Ascending aorta (tissue), 2 donors: ENCODE results near the gene ZNF385C. TPM values are rescaled to one million over a fixed set of nuclear protein-coding genes. Genes with fewer than 3 reads are reported as not detected.

Experiments
- DNase-seq, 2 donors: peaks; one replicate each; pipeline ENCODE4 v3.0.0-alpha.2; 2019; ENCODE audit warnings: low spot score in 2 of 2
- H3K27ac ChIP-seq, 2 donors: fragments of 200-600 bp; sonication (generic); one replicate each; pipeline ENCODE4 v1.5.1; 2016 to 2017; ENCODE audit warnings: mild to moderate bottlenecking in 1 of 2
- H3K27me3 ChIP-seq: fragments of 200-600 bp; sonication (generic); one replicate; pipeline ENCODE4 v1.5.1; 2017
- H3K36me3 ChIP-seq, 2 donors: fragments of 200-600 bp; sonication (generic); one replicate each; pipeline ENCODE4 v1.5.1; 2016
- H3K4me1 ChIP-seq, 2 donors: fragments of 200-600 bp; sonication (generic); one replicate each; pipeline ENCODE4 v1.5.1; 2016 to 2017; ENCODE audit warnings: mild to moderate bottlenecking in 1 of 2
- H3K4me3 ChIP-seq, 2 donors: fragments of 200-600 bp; sonication (generic); one replicate each; pipeline ENCODE4 v1.5.1; 2016 to 2017; ENCODE audit warnings: mild to moderate bottlenecking in 1 of 2
- H3K9me3 ChIP-seq, 2 donors: fragments of 200-600 bp; sonication (generic); one replicate each; pipeline ENCODE4 v1.5.1; 2016
- intact Hi-C: fragments of 100-400 bp; cut with DNase I; formaldehyde crosslinking; loops from one replicate; pipeline ENCODE4 v1.15.1; 2023
- total RNA-seq: library from RNA; depleted of rRNA; stranded (reverse); fragments of >200 nt; gene quantifications from one replicate; pipeline ENCODE4 v1.1.0, GENCODE V29; 2016
- TF ChIP-seq, protein P1 (sequence below), 3 experiments: fragments of 200-600 bp in 2 of 3; fragments of 450-650 bp in 1 of 3; sonication (generic) in 2 of 3; IDR thresholded peaks; one replicate each; pipeline ENCODE4 v1.5.1; 2016 to 2019; ENCODE audit warnings: antibody characterized with exemption in 3 of 3, mild to moderate bottlenecking in 1 of 3, moderate library complexity in 1 of 3

Gene ZNF385C
- total RNA-seq, 1 donor from 2014 or later: not detected

DNA sequence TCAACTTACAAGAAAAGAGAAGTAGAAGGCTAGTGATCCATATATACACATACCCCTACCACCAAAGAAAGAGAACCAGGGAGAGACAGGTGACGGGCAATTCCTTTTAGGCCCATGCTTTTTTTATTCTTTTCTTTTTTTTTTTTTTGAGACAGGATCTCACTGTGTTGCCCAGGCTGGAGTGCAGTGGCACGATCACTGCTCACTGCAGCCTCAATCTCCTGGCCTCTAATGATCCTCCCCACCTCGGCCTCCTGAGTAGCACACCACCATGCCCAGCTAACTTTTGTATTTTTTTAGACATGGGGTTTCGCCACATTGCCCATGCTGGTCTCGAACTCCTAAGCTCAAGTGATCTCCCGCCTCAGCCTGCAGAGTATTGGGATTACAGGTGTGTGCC lies 29.1 kb upstream of the ZNF385C start:
- Histone ChIP-seq H3K4me1 (peaks cover 0 to 4% of the 10 kb centered on the region in 2 donors), H3K36me3 (peaks cover 52 to 61% of the 10 kb centered on the region in 2 donors), H3K27me3 (no peaks in the 10 kb centered on the region), H3K9me3 (no peaks in the 10 kb centered on the region), H3K27ac (no peak overlapping the region), H3K4me3 (no peak overlapping the region)
- no peak for DNase-seq
- intact Hi-C loops: no loop called here
- TF ChIP-seq, protein P1, sequence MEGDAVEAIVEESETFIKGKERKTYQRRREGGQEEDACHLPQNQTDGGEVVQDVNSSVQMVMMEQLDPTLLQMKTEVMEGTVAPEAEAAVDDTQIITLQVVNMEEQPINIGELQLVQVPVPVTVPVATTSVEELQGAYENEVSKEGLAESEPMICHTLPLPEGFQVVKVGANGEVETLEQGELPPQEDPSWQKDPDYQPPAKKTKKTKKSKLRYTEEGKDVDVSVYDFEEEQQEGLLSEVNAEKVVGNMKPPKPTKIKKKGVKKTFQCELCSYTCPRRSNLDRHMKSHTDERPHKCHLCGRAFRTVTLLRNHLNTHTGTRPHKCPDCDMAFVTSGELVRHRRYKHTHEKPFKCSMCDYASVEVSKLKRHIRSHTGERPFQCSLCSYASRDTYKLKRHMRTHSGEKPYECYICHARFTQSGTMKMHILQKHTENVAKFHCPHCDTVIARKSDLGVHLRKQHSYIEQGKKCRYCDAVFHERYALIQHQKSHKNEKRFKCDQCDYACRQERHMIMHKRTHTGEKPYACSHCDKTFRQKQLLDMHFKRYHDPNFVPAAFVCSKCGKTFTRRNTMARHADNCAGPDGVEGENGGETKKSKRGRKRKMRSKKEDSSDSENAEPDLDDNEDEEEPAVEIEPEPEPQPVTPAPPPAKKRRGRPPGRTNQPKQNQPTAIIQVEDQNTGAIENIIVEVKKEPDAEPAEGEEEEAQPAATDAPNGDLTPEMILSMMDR (IDR thresholded peaks at IDR 0.05): no peak

DNA sequence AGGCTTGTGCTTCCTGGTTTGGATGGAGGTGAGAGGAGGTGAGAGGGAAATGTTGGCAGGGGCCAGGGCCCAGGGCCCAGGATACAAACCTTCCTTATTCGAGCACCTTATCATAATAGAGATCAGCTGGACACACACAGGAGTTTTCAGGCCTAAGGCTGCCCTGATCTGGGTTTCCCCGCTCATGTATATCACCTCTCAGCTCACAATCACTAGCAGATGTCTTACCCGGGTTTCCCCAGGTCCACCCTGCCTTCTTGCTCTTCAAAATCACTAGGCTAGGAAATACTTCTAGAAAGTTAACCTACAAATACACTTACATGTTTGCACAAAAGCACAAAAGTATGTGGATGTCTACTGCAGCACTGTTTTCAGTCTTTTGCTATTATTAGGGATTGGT lies 28.6 kb upstream of the ZNF385C start:
- intact Hi-C loops: no loop called here
- H3K27ac ChIP-seq: no peak overlapping the region
- H3K4me1 ChIP-seq: peaks cover 0 to 4% of the 10 kb centered on the region in 2 donors
- peaks cover 52 to 61% of the 10 kb centered on the region in 2 donors for H3K36me3 ChIP-seq
- no peaks in the 10 kb centered on the region for H3K9me3 ChIP-seq
- H3K4me3 ChIP-seq: no peak overlapping the region
- TF ChIP-seq, protein P1 (IDR thresholded peaks at IDR 0.05): no peak
- no peaks in the 10 kb centered on the region for H3K27me3 ChIP-seq
- DNase-seq: no peak

DNA sequence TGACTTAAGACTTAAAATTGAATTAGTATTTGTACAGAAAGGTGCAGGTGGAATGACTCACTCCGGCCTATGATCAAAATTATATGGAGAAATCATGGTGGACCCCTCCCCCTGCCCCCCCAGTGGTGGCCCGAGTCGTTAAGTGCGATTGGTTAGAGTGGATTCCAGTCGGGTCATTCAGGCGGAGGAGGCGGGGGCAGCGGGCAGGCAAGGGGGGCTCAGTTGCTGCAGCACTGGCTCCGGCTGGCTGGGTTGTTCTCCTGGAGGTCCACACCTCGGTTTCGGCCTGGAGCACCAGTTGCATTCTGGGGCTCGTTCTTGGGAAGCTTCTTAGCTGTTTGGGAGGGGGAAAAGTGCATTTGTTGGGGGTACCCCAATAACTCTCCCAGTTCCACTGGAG lies 27.3 kb upstream of the ZNF385C start:
- H3K4me1 ChIP-seq: peaks cover 0 to 9% of the 10 kb centered on the region in 2 donors
- no peak overlapping the region for H3K27ac ChIP-seq
- intact Hi-C loops: no loop called here
- no peaks in the 10 kb centered on the region for H3K27me3 ChIP-seq
- no peaks in the 10 kb centered on the region for H3K9me3 ChIP-seq
- peaks cover 52 to 61% of the 10 kb centered on the region in 2 donors for H3K36me3 ChIP-seq
- H3K4me3 ChIP-seq: no peak overlapping the region
- no peak for DNase-seq
- TF ChIP-seq, protein P1 (IDR thresholded peaks at IDR 0.05): no peak

DNA sequence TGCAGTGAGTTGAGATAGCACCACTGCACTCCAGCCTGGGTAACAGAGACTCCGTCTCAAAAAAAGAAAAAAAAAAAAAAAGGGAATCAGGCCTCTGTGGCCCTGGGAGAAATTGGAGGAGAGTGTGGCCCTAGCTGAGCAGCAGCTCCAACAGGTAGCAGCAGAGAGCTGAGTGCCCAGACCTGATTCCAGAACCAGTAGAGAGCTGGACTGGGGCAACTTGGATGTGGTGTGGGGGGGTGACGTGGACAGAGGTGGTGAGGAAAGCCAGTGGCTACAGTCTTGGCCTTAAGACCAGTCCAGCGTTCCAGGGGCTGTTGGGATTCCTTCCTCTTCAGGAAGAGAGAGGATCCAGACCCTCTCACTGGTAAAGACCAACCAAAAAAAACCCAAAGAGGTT lies 26.0 kb upstream of the ZNF385C start:
- no peak for DNase-seq
- Histone ChIP-seq H3K9me3 (no peaks in the 10 kb centered on the region), H3K27ac (no peak overlapping the region), H3K4me1 (peaks cover 0 to 16% of the 10 kb centered on the region in 2 donors), H3K36me3 (peaks cover 40 to 50% of the 10 kb centered on the region in 2 donors), H3K4me3 (no peak overlapping the region), H3K27me3 (no peaks in the 10 kb centered on the region)
- intact Hi-C loops: loop anchor here (5.0 kb wide), 1 partner anchor 33 kb away; no protein-coding TSS in a partner anchor
- TF ChIP-seq, protein P1 (IDR thresholded peaks at IDR 0.05): no peak

DNA sequence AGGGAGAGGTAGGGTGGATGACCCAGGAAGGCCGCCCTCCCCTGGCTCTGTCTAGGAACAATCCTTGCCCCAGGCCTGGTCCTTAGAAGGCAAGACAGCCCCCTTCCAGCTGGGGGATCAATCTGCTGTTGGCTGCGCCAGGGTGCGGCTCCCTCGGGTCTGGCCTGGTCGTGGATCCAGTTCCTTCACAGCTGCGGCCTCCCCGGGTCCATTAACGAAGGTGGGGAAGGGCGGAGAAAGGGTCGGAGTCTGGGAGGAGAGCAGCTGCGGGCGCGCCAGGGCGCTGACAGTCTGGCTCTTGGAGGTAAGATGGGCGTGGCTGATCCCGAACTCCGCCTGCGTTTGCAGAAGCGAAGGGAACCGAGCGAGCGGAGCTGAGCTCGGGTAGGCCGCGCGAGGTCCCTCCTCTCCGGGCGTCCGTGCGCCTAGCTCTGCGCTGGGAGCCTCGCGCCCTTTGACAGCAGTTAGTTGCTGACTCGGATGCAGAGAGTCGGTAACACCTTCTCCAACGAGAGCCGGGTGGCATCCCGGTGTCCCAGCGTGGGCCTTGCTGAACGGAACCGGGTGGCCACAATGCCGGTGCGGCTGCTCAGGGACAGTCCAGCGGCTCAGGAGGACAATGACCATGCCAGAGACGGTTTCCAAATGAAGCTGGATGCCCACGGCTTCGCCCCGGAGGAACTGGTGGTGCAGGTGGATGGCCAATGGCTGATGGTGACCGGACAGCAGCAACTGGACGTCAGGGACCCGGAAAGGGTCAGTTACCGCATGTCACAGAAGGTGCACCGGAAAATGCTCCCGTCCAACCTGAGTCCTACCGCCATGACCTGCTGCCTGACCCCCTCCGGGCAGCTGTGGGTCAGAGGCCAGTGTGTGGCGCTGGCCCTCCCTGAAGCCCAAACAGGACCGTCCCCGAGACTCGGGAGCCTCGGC lies 24.4 kb upstream of the ZNF385C start, which contains the start of gene HSPB9:
Gene HSPB9, plus strand, starts transcription at position 434 of the 933 bp plus-strand sequence. Its CDS starts 47 bp downstream, at position 481.
- no peak within 1 kb of the TSS for H3K4me3 ChIP-seq
- DNase-seq: no peak
- H3K27ac ChIP-seq: no peak within 1 kb of the TSS
- no peaks in the 10 kb centered on the region for H3K9me3 ChIP-seq
- no peaks in the 10 kb centered on the region for H3K27me3 ChIP-seq
- peaks cover 24 to 34% of the 10 kb centered on the region in 2 donors for H3K36me3 ChIP-seq
- peaks cover 0 to 16% of the 10 kb centered on the region in 2 donors for H3K4me1 ChIP-seq
- intact Hi-C loops: loop anchor here (5.0 kb wide), 1 partner anchor 35 kb away; no protein-coding TSS in a partner anchor
- TF ChIP-seq, protein P1 (IDR thresholded peaks at IDR 0.05): no peak
